Common myeloid progenitor, CD34-positive (primary cell): ENCODE data around the gene CABLES2.
A peak's percentile ranks its signal among the peaks of the same experiment; 100 is the strongest.

Experiments used
- CTCF ChIA-PET: fragments of 350-600 bp; sonication (Branson Sonifier 250); formaldehyde crosslinking; loops from one replicate; lab custom pipeline; 2021; ENCODE audit warnings: antibody characterized with exemption; lab: Charles Lee
- POLR2A ChIA-PET: fragments of 350-600 bp; sonication (Branson Sonifier 250); formaldehyde crosslinking; loops from one replicate; lab custom pipeline; 2021; ENCODE audit warnings: antibody characterized with exemption; lab: Charles Lee
- DNase-seq, 3 donors: peaks; one replicate each; pipeline versions ENCODE4 v3.0.0 to v3.0.0-alpha.2; 2013
- H3K27ac ChIP-seq, 2 experiments: 1 replicate in 1 of 2; 2 replicates in 1 of 2; pipeline ENCODE4 v1.7.0; 2013; ENCODE audit warnings: inconsistent platforms in 2 of 2, low read length in 2 of 2, mild to moderate bottlenecking in 2 of 2, low read depth in 1 of 2, moderate library complexity in 1 of 2; ENCODE audit not compliant: severe bottlenecking in 2 of 2, insufficient read depth in 1 of 2, poor library complexity in 1 of 2
- H3K27me3 ChIP-seq, 5 experiments: replicated peaks in 2 of 5; 1 replicate in 3 of 5; 2 replicates in 2 of 5; pipeline versions ENCODE4 v1.6.1 to v1.7.0; 2013; ENCODE audit warnings: low read length in 4 of 5, mild to moderate bottlenecking in 2 of 5, moderate library complexity in 2 of 5, inconsistent platforms in 1 of 5; ENCODE audit not compliant: insufficient read depth in 5 of 5, control insufficient read depth in 4 of 5
- H3K36me3 ChIP-seq, 4 experiments: 1 replicate in 2 of 4; 2 replicates in 2 of 4; pipeline versions ENCODE4 v1.6.1 to v1.7.0; 2013; ENCODE audit warnings: low read length in 3 of 4, control low read depth in 1 of 4, mild to moderate bottlenecking in 1 of 4; ENCODE audit not compliant: control insufficient read depth in 4 of 4, insufficient read depth in 4 of 4
- H3K4me1 ChIP-seq, 4 experiments: 1 replicate in 3 of 4; 2 replicates in 1 of 4; pipeline versions ENCODE4 v1.6.1 to v1.7.1; 2013; ENCODE audit warnings: low read length in 3 of 4, mild to moderate bottlenecking in 3 of 4, control low read depth in 1 of 4, inconsistent platforms in 1 of 4, moderate library complexity in 1 of 4; ENCODE audit not compliant: control insufficient read depth in 4 of 4, insufficient read depth in 4 of 4; ENCODE audit errors: control extremely low read depth in 1 of 4
- H3K4me3 ChIP-seq, 7 experiments: 1 replicate in 4 of 7; 2 replicates in 3 of 7; pipeline versions ENCODE4 v1.5.1 to v1.7.0; 2013; ENCODE audit warnings: mild to moderate bottlenecking in 7 of 7, low read length in 6 of 7, moderate library complexity in 6 of 7, inconsistent platforms in 2 of 7, low read depth in 2 of 7, control low read depth in 1 of 7; ENCODE audit not compliant: insufficient read depth in 4 of 7, control insufficient read depth in 1 of 7; ENCODE audit errors: extremely low read depth in 1 of 7
- H3K9me3 ChIP-seq, 5 experiments: 1 replicate in 4 of 5; 2 replicates in 1 of 5; pipeline versions ENCODE4 v1.6.1 to v1.7.1; 2013; ENCODE audit warnings: low read length in 4 of 5, mild to moderate bottlenecking in 2 of 5, inconsistent platforms in 1 of 5, low read depth in 1 of 5, moderate library complexity in 1 of 5; ENCODE audit not compliant: control insufficient read depth in 4 of 5, insufficient read depth in 2 of 5; ENCODE audit errors: control extremely low read depth in 1 of 5
- WGBS: methylation state at CpG from one replicate; pipeline ENCODE4 v1.1.5; 2013; ENCODE audit not compliant: insufficient coverage; 5-methylcytosine and 5-hydroxymethylcytosine counted together

CABLES2 gene

GRCh38 chr20:62406635-62407176 is 379 bp downstream of the CABLES2 start:
- peak overlapping the region; percentile 30 to 81 (median 70) for H3K4me3 ChIP-seq
- CTCF ChIA-PET, result no interaction called here
- H3K9me3 ChIP-seq, result no peaks in the 10 kb centered on the region
- H3K36me3 ChIP-seq, result peaks cover 0 to 5% (median 2%) of the 10 kb centered on the region in 4 experiments
- H3K4me1 ChIP-seq, result peaks cover 0 to 35% (median 34%) of the 10 kb centered on the region in 4 experiments
- under 1% methylated on average over 18 of the region's 42 CpGs for WGBS
- no peak for DNase-seq
- POLR2A ChIA-PET, result interaction anchor here (0.6 kb wide), 1 partner anchor 1933 kb away, joined by 3 read pairs; no protein-coding TSS in a partner anchor
- H3K27me3 ChIP-seq, result no peaks in the 10 kb centered on the region
- peak overlapping the region in 1 of 2 experiments; percentile 58 for H3K27ac ChIP-seq

- ChIA-PET CTCF (interaction anchor here (1.5 to 1.7 kb wide), 2 partner anchors 13 to 41 kb away, joined by 4 read pairs; no protein-coding TSS in a partner anchor), POLR2A (no interaction called here)
- Histone ChIP-seq H3K36me3 (peaks cover 0 to 5% (median 2%) of the 10 kb centered on the region in 4 experiments), H3K4me1 (peaks cover 0 to 35% (median 34%) of the 10 kb centered on the region in 4 experiments), H3K27me3 (no peaks in the 10 kb centered on the region), H3K4me3 (peak overlapping the region in 6 of 7 experiments; percentile 46 to 81 (median 70)), H3K27ac (peak overlapping the region in 1 of 2 experiments; percentile 58), H3K9me3 (no peaks in the 10 kb centered on the region)
- 86% methylated on average over 8 of the region's 10 CpGs for WGBS
- no peak for DNase-seq
Observed at GRCh38 chr20:62405981-62406513, 1.0 kb downstream of the CABLES2 start.

GRCh38 chr20:62405108-62405980 is 1.7 kb downstream of the CABLES2 start:
- Histone ChIP-seq H3K27me3 (no peaks in the 10 kb centered on the region), H3K4me3 (peak overlapping the region in 1 of 7 experiments; percentile 78), H3K9me3 (no peaks in the 10 kb centered on the region), H3K27ac (no peak overlapping the region), H3K4me1 (peaks cover 0 to 34% (median 30%) of the 10 kb centered on the region in 4 experiments), H3K36me3 (peaks cover 0 to 6% (median 4%) of the 10 kb centered on the region in 4 experiments)
- peak in 1 of 3 donors; percentile 21 for DNase-seq
- POLR2A ChIA-PET, result no interaction called here
- 93% methylated on average over 22 of the region's 23 CpGs for WGBS
- CTCF ChIA-PET, result interaction anchor here (0.8 to 1.7 kb wide), 5 partner anchors 10 to 40 kb away, joined by 3 to 4 read pairs (median 3); partner anchors contain the start of gene RPS21

GRCh38 chr20:62404761-62405107 is 2.4 kb downstream of the CABLES2 start:
- CTCF ChIA-PET, result interaction anchor here (0.8 to 1.7 kb wide), 5 partner anchors 10 to 40 kb away, joined by 3 to 4 read pairs (median 3); partner anchors contain the start of gene RPS21
- Histone ChIP-seq H3K4me3 (no peak overlapping the region), H3K27ac (no peak overlapping the region), H3K9me3 (no peaks in the 10 kb centered on the region), H3K27me3 (no peaks in the 10 kb centered on the region), H3K36me3 (peaks cover 0 to 7% (median 4%) of the 10 kb centered on the region in 4 experiments), H3K4me1 (peaks cover 0 to 27% (median 24%) of the 10 kb centered on the region in 4 experiments)
- DNase-seq, result no peak
- WGBS, result 98% methylated on average over 11 of the region's 12 CpGs
- POLR2A ChIA-PET, result no interaction called here

- Histone ChIP-seq H3K36me3 (peaks cover 0 to 7% (median 4%) of the 10 kb centered on the region in 4 experiments), H3K27ac (no peak overlapping the region), H3K4me1 (peaks cover 0 to 26% (median 21%) of the 10 kb centered on the region in 4 experiments), H3K4me3 (no peak overlapping the region), H3K27me3 (no peaks in the 10 kb centered on the region), H3K9me3 (no peaks in the 10 kb centered on the region)
- 99% methylated on average over 9 of the region's 9 CpGs for WGBS
- DNase-seq, result no peak
- POLR2A ChIA-PET, result no interaction called here
- CTCF ChIA-PET, result interaction anchor here (0.9 to 1.7 kb wide), 3 partner anchors 9 to 39 kb away, joined by 3 to 4 read pairs (median 3); no protein-coding TSS in a partner anchor
Observed at GRCh38 chr20:62404112-62404665, 2.9 kb downstream of the CABLES2 start.

- Histone ChIP-seq H3K9me3 (no peaks in the 10 kb centered on the region), H3K27me3 (no peaks in the 10 kb centered on the region), H3K4me3 (no peak overlapping the region), H3K4me1 (peaks cover 0 to 26% (median 21%) of the 10 kb centered on the region in 4 experiments), H3K27ac (no peak overlapping the region), H3K36me3 (peaks cover 0 to 7% (median 4%) of the 10 kb centered on the region in 4 experiments)
- no peak for DNase-seq
- 95% methylated on average over 9 of the region's 13 CpGs for WGBS
- ChIA-PET POLR2A (no interaction called here), CTCF (no interaction called here)
Observed at GRCh38 chr20:62403331-62403730, 3.8 kb downstream of the CABLES2 start.
